ENCODE measurements around the gene IGFLR1.
"Not testable (repeated sequence)": the region's sequence is repeated elsewhere in the genome, so short reads cannot be mapped to it uniquely, and the experiment has no call there.

Gene IGFLR1

DNA sequence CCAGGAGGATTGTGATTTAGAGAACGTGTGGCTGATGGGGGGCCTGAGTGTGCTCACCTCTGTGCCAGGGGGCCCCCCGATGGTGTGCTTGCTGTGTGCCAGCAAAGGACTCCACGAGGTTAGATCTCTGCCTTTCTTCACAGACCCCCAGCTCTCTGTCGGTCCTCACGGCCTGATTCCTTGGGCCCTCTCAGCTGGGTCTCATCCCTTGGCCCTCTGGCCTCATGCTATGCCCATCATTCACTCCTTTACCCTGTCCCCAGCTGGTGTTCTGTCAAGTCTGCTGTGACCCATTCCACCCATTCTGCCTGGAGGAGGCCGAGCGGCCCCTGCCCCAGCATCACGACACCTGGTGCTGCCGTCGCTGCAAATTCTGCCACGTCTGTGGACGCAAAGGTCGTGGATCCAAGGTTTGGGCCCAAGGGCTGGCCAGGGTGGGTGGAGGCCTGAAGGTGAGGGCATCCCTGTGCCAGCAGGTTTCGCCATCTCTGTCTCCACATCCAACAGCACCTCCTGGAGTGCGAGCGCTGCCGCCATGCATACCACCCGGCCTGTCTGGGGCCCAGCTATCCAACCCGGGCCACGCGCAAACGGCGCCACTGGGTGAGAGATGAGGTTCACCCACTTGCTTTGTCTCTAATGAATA lies 16.9 kb downstream of the IGFLR1 start:
- no peak for DNase-seq (ENCODE audit: low spot score)

DNA sequence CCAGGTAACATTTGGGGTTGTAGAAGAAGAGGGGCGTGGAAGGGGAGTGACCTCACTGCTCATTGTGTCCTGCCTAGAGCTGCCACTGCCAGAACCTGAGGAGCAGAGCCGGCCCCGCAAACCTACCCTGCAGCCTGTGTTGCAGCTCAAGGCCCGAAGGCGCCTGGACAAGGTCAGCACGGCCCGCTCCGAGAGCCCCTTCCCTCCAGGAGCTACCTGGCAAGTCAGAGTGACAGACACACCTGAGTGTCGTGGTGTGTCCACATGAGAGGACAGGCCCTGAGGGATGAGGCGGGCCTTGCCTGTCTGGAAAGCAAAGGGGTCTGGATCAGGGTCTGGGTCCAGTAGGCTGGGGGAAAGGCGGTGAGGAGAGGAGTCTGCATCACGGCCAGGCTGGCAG lies 17.7 kb downstream of the IGFLR1 start:
- no peak for DNase-seq (ENCODE audit: low spot score)

DNA sequence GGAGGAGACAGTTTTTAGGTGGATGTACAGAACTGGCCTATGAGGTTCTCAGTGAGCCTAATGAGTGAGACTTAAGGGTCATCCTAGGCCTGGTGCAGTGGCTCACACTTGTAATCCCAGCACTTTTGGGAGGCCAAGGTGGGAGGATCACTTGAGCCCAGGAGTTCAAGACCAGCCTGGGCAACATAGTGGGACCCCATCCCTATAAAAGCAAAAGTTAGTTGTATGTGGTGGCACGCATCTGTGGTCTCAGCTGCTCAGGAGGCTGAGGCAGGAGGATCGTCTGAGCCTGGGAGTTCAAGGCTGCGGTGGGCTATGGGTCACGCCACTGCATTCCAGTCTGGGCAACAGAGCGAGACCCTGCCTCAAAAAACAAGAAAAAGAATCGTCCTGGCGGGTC lies 18.1 kb downstream of the IGFLR1 start:
- DNase-seq (ENCODE audit: low spot score) = not testable (repeated sequence)

DNA sequence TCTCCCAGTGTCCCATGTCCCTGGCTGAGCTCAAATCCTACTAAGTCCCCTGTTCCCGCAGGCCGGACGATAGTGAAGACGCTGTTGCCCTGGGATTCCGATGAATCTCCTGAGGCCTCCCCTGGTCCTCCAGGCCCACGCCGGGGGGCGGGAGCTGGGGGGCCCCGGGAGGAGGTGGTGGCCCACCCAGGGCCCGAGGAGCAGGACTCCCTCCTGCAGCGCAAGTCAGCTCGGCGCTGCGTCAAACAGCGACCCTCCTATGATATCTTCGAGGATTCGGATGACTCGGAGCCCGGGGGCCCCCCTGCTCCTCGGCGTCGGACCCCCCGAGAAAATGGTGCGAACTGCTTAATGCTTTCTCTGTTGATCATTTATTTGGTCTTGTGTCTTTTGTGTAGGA lies 18.6 kb downstream of the IGFLR1 start:
- no peak for DNase-seq (ENCODE audit: low spot score)

DNA sequence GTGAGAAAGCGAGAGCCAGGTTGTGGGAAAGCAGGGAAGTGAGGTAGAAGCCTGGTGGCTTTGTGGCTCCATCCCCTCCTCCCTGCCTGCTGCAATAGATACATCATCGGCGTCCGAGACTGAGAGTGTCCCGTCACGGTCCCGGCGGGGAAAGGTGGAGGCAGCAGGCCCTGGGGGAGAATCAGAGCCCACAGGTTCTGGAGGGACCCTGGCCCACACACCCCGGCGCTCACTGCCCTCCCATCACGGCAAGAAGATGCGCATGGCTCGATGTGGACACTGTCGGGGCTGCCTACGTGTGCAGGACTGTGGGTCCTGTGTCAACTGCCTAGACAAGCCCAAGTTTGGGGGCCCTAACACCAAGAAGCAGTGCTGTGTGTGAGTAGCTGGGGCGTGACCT lies 19.4 kb downstream of the IGFLR1 start:
- no peak for DNase-seq (ENCODE audit: low spot score)

DNA sequence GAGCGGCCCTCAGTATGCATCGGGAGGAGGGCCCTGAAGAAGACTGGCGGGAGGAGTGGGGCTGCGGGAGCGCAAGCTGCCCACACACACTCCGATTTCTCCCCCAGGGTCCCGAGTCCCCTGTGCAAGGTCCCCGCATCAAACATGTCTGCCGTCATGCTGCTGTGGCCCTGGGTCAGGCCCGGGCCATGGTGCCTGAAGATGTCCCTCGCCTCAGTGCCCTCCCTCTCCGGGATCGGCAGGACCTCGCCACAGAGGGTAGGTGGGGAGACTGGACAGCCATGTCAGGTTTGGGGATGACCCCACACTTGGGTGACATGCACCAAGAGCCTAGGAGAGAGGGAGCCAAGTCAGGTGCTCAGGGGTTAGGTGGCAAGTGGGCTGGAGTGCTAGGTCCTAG lies 19.8 kb downstream of the IGFLR1 start:
- DNase-seq (ENCODE audit: low spot score) = no peak

DNA sequence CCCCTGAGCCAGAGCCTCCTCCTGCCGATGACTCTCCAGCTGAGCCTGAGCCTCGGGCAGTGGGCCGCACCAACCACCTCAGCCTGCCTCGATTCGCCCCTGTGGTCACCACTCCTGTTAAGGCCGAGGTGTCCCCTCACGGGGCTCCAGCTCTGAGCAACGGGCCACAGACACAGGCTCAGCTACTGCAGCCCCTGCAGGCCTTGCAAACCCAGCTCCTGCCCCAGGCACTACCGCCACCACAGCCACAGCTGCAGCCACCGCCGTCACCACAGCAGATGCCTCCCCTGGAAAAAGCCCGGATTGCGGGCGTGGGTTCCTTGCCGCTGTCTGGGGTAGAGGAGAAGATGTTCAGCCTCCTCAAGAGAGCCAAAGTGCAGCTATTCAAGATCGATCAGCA lies 20.9 kb downstream of the IGFLR1 start:
- no peak for DNase-seq (ENCODE audit: low spot score)

DNA sequence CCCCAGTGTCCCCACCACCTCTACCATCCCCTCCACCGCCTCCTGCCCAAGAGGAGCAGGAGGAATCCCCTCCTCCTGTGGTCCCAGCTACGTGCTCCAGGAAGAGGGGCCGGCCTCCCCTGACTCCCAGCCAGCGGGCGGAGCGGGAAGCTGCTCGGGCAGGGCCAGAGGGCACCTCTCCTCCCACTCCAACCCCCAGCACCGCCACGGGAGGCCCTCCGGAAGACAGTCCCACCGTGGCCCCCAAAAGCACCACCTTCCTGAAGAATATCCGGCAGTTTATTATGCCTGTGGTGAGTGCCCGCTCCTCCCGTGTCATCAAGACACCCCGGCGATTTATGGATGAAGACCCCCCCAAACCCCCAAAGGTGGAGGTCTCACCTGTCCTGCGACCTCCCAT lies 21.6 kb downstream of the IGFLR1 start:
- DNase-seq (ENCODE audit: low spot score) = no peak

DNA sequence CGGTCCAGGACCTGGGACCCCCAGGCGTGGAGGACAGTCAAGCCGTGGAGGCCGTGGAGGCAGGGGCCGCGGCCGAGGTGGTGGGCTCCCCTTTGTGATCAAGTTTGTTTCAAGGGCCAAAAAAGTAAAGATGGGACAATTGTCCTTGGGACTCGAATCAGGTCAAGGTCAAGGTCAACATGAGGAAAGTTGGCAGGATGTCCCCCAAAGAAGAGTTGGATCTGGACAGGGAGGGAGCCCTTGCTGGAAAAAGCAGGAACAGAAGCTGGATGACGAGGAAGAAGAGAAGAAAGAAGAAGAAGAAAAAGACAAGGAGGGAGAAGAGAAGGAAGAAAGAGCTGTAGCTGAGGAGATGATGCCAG lies 22.1 kb downstream of the IGFLR1 start:
- DNase-seq (ENCODE audit: low spot score) = no peak

DNA sequence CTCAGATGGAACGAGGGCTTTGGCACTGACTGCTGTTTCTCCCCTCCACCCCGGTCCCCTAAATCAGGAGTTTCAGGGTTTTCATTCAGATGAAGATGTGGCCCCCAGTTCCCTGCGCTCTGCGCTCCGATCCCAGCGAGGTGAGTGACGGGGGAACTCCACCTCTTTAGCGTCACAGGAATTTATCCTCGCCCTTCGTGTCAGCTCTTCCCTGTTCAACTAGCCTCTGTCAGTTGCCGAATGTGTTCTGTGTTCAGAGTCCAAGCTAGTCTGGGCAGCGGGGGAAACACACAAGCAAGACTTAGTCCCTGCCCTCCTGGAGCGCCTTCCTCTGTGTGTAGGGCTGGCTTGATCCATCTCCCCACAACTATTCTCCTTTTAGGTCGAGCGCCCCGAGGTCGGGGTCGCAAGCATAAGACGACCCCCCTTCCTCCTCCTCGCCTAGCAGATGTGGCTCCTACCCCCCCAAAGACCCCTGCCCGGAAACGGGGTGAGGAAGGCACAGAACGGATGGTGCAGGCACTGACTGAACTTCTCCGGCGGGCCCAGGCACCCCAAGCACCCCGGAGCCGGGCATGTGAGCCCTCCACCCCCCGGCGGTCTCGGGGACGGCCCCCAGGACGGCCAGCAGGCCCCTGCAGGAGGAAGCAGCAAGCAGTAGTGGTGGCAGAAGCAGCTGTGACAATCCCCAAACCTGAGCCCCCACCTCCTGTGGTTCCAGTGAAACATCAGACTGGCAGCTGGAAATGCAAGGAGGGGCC lies 22.7 kb downstream of the IGFLR1 start:
- no peak for DNase-seq (ENCODE audit: low spot score)

DNA sequence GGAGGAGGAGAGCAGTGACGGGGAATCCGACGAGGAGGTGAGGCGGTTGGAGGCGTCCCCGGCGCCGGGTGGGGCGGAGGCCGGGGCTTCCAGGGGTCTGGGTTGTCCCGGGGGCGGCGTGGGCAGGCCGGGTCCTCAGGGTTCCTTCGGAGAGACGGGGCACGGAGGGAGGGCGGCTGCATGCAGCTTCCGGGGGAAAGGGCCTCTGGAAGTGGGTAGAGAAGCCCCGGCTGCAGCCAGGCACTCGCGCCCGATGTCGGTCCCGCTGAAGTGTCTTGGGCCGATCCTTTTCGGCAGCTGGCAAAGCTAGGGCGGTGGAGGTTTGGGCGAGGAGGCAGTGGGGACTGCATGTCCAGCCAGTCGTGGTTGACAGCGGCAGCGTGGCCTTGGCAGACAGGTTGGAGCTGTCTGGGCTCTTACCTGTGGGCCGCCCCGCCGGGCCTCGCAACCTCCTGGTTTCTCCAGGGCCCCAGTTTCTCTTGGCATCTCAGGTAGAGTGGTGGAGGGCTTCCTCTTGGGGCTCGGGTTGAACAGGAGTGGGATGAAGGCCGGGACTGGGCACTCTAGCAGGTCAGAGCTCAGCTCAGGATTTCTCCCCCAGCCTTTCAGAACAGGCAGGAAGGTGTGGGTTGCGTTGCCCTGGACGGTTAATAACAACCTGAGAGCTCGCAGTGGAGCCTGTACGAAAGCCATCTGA lies 23.8 kb downstream of the IGFLR1 start:
- DNase-seq (ENCODE audit: low spot score) = no peak

DNA sequence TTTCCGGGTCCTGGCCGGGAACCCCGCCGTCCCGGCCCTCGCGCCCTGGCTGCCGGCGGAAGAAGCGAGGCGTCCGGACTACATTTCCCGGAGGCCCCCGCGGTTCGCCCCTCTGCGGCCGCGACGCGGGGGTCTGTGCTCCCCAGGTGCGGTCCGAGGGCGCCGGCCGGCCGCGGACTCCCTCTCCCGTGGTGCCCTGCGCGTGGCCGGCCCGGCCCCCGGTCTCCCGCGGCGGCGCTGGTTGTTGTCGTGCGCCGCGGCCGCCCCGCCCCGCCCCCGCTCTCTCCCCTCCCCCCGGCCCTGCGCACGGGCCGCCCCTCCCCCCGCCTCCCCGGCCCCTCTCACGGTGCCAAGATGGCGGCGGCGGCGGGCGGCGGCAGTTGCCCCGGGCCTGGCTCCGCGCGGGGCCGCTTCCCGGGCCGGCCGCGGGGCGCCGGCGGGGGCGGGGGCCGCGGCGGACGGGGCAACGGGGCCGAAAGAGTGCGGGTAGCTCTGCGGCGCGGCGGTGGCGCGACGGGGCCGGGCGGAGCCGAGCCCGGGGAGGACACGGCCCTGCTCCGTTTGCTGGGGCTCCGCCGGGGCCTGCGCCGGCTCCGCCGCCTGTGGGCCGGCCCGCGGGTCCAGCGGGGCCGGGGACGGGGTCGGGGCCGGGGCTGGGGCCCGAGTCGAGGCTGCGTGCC lies 24.4 kb downstream of the IGFLR1 start, which contains the start of gene KMT2B:
Gene KMT2B, plus strand, starts transcription at position 339 of the 680 bp plus-strand sequence. Its CDS starts 16 bp downstream, at position 355.
- DNase-seq (ENCODE audit: low spot score) = no peak

DNA sequence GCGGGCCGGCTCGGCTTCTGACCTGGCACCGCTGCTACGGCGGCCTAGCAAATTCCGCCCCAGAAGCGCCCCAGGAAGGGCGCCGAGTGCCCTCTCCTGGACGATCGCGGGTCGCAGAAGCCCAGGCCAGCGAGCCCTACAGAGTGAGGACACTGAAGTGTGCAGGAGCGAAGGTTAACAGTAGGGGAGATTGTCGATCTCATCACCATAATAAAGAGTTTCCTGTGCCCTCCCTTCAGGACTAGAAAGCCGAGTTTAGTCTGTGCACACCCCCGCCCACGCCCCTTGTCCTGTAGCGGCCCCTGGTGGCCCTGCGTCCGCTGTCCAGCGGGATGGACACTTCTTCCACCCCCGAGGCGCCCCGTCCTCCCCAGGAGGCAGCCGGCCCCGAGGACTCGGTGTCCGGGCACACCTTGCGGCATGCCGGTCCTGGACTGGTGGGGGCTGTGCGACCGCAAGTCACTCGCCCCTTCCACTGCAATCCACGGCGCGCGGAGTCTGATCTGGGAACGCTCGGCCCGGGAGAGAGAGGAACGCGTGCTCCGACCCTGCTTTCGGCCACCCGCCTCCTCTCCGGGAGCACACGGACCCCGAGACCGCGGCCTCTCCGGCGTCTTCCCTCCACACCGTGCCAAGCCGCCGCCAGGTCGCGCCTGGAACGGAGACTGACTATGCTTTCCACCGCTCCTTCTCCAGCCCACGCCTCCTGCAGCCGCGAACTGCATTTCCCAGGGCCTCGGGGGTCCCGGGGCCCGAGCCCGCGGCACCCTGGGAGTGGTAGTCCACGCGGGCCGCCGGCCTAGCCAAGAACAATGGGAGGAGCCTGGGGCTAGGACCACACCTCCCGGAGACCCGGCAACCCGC lies 25.2 kb downstream of the IGFLR1 start:
- DNase-seq (ENCODE audit: low spot score) = peak; percentile 94

DNA sequence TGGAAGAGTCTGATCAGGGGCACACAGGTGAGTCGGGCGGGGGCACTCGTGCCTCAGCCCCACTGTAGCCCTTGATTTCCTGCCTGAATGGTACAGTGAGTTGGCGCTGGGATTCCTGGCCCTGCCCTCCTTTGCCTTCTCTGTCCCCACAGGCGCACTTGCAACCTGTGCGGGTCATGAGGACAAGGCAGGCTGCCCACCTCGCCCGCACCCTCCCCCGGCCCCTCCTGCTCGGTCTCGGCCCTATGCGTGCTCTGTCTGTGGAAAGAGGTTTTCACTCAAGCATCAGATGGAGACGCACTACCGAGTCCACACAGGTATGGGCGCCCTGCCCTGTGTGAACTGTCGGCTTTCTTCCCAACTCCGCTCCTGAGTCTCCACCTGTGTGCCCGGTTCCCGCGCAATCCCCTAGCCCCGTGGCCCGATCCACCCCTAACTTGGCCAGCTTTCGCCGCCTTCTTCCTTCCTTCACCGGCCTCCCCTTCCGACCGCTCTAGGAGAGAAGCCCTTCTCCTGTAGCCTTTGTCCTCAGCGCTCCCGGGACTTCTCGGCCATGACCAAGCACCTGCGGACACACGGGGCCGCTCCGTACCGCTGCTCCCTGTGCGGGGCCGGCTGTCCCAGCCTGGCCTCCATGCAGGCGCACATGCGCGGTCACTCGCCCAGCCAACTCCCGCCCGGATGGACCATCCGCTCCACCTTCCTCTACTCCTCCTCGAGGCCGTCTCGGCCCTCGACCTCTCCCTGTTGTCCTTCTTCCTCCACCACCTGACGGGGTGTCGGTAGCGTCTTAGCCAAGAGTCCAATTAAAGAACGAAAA lies 26.1 kb downstream of the IGFLR1 start:
- no peak for DNase-seq (ENCODE audit: low spot score)

DNA sequence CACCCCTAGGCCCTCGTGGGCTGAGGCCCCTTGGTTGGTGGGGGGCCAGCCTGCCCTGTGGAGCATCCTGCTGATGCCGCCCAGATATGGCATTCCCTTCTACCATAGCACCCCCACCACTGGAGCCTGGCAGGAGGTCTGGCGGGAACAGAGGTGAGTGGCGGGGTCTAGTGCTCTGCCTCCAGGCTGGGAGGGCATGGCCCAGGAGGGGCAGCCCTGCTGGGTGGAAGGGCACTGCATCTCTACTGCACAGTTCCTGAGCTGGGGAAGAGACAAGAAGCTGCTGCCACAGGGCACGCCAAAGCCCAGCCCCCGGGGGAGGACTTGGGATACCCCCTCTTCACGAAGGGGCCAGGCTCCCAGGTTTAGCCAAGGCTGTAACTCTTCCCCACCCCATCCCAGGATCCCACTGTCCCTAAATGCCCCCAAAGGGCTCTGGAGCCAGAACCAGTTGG lies 26.9 kb downstream of the IGFLR1 start:
- DNase-seq (ENCODE audit: low spot score) = no peak

DNA sequence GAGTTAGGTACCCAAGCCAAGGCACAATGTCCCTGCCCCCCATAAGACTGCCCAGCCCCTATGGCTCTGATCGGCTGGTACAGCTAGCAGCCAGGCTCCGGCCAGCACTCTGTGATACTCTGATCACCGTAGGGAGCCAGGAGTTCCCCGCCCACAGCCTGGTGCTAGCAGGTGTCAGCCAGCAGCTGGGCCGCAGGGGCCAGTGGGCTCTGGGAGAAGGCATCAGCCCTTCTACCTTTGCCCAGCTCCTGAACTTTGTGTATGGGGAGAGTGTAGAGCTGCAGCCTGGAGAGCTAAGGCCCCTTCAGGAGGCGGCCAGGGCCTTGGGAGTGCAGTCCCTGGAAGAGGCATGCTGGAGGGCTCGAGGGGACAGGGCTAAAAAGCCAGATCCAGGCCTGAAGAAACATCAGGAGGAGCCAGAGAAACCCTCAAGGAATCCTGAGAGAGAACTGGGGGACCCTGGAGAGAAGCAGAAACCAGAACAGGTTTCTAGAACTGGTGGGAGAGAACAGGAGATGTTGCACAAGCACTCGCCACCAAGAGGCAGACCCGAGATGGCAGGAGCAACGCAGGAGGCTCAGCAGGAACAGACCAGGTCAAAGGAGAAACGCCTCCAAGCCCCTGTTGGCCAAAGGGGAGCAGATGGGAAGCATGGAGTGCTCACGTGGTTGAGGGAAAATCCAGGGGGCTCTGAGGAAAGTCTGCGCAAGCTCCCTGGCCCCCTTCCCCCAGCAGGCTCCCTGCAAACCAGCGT lies 27.5 kb downstream of the IGFLR1 start:
- DNase-seq (ENCODE audit: low spot score) = no peak

DNA sequence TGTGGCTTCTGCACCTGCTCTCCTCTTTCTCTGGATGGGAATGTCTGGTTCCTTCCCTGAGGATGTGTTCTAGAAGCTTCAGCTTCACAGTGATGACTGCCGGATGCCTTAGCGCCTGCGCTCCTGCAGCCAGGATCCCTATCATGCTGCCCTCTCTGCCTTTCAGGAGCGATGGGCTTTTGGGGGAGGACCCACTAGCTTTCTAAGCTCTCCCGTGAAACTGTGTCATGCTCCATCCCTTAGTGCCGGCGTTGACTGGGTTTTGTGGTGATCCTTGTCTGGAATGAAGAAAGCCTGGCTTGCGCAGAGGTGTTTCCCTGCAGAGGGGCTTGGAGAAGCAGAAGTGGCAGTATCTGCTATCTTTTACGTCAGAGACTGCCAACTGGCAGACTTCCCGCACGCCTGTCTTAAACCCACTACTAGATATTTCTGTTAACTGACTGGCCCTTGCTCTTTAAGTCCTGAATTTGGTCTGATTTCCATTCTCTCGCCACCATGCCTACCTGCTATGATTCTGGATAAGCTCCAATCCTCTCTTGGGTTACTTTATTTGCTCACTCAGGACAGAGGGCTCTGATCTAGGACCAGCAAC lies 28.3 kb downstream of the IGFLR1 start:
- DNase-seq (ENCODE audit: low spot score) = no peak

DNA sequence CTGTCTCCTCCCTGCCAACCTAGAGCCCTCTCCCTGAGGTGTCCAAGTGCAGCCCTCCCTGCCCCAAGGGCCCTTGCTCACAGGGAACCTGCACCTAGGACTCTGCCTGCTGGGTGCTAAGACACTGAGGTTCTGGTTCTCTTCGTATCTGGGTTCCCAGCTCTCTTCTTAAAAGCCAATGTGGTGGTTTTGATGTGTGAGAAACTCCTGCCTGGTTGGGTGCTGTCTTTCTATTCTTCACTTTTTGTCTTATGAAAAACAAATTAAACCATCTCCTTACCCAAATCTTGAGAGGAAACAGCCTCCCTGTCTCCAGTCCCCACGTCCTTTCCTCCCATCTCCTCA lies 28.8 kb downstream of the IGFLR1 start:
- no peak for DNase-seq (ENCODE audit: low spot score)

All from SK-N-DZ (cell line).